Measurements from ENCODE around the gene NEUROD6.
A peak's percentile ranks its signal among the peaks of the same experiment; 100 is the strongest.

Gene NEUROD6

GRCh38 chr7:31373337-31374289 is 33.1 kb upstream of the NEUROD6 start:
- peak; percentile 75 for TF ChIP-seq CTCF (IDR thresholded peaks at IDR 0.05; ENCODE audit: low read length)
- no peak for TF ChIP-seq EZH2 (optimal IDR thresholded peaks at IDR 0.05; ENCODE audit: low read depth, low read length)
- Histone ChIP-seq H3F3A (ENCODE audit: insufficient read depth, low read length) (0 out of 2 replicates have a peak, but pooled peaks cover 4% of the 10 kb centered on the region), H3K4me1 (ENCODE audit: low read length) (peaks cover 5% of the 10 kb centered on the region), H4K20me1 (ENCODE audit: insufficient read depth, low read length) (no peaks in the 10 kb centered on the region), H3K36me3 (replicated peaks; ENCODE audit: insufficient read depth, low read length) (no peaks in the 10 kb centered on the region), H3K9ac (ENCODE audit: low read length) (no peak overlapping the region), H3K79me2 (ENCODE audit: low read length) (no peaks in the 10 kb centered on the region), H3K9me3 (replicated peaks; ENCODE audit: insufficient read depth, low read length) (no peaks in the 10 kb centered on the region), H2AFZ (ENCODE audit: low read length) (peak overlapping the region; percentile 43), H3K4me2 (ENCODE audit: low read depth, low read length) (peak overlapping the region; percentile 19; the same call in 1 of the 2 replicates), H3K4me3 (ENCODE audit: low read length) (no peak overlapping the region), H3K27ac (ENCODE audit: low read length) (peak overlapping the region; percentile 31; the same call in 1 of the 2 replicates), H3K9me2 (replicated peaks; ENCODE audit: insufficient read depth, low read length) (no peaks in the 10 kb centered on the region), H3K27me3 (replicated peaks; ENCODE audit: insufficient read depth, low read length) (no peaks in the 10 kb centered on the region)
- DNase-seq = peak; percentile 67

DNA sequence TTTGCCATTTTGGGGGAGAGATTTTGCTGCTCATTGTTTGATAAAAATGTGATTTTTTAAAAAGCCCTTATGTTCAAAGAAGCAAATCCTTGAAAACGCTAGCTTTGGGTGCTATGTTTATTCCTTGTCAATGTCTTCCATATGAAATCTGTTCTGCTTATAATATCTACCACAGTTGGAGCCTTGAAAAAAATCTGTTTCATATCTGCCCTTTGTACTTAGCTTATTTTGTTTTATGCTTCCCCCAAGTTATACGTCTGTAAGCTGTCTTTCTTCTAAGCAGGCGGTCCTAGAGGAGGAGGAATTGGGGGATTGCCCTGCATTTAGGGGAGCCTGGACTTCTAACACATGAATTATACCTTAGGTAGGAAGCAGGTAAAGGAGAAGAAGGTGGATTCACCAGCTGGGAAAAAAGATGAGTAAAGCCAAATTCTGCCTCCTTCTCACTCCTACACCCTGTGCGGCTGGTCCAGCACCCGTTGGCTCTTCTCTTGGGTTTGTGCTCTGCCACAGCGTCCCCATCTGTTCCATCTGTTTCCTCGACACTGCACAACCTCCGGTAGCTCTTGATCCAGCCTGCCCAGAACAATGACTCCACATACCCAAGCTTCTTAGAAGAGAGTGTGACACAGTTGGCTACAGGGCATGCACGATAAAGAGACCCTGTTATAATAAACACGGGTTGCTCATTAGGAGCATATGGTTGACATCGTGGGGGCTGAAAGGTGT is 31.9 kb upstream of the NEUROD6 start:
- no peak for DNase-seq
- H3K4me1 ChIP-seq (ENCODE audit: low read length) = peaks cover 5% of the 10 kb centered on the region
- no peaks in the 10 kb centered on the region for H3K9me3 ChIP-seq (replicated peaks; ENCODE audit: insufficient read depth, low read length)
- TF ChIP-seq EZH2phosphoT487 (IDR thresholded peaks at IDR 0.05; ENCODE audit: low read length) (no peak), EZH2 (optimal IDR thresholded peaks at IDR 0.05; ENCODE audit: low read depth, low read length) (no peak), CTCF (IDR thresholded peaks at IDR 0.05; ENCODE audit: low read length) (no peak)
- no peak overlapping the region for H3K4me3 ChIP-seq (ENCODE audit: low read length)
- no peaks in the 10 kb centered on the region for H3K79me2 ChIP-seq (ENCODE audit: low read length)
- H3K9me2 ChIP-seq (replicated peaks; ENCODE audit: insufficient read depth, low read length) = no peaks in the 10 kb centered on the region
- H3K9ac ChIP-seq (ENCODE audit: low read length) = no peak overlapping the region
- no peak overlapping the region for H3K4me2 ChIP-seq (ENCODE audit: low read depth, low read length)
- no peaks in the 10 kb centered on the region for H3K27me3 ChIP-seq (replicated peaks; ENCODE audit: insufficient read depth, low read length)
- no peaks in the 10 kb centered on the region for H4K20me1 ChIP-seq (ENCODE audit: insufficient read depth, low read length)
- no peaks in the 10 kb centered on the region for H3K36me3 ChIP-seq (replicated peaks; ENCODE audit: insufficient read depth, low read length)
- H2AFZ ChIP-seq (ENCODE audit: low read length) = no peak overlapping the region
- 0 out of 2 replicates have a peak, but pooled peaks cover 4% of the 10 kb centered on the region for H3F3A ChIP-seq (ENCODE audit: insufficient read depth, low read length)
- no peak overlapping the region for H3K27ac ChIP-seq (ENCODE audit: low read length)

DNA sequence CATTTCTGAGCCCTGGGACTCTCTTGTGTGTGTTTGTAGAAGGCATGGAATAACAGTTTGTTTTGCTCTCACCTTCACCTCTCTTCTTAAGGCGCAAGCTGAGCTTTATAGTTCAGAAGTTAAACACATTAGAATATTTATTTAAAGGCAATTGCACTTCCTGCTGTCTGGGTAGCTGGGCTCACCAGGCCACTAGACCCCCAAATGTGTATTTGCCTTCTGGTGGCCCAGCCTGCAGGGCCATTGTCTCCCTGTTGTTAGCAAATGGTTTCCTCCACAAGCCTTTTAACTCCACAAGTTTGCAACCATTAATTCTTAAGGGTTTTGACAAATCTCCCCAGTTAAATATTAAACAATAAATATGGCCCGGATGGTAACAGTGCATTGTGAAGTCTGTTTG is 31.1 kb upstream of the NEUROD6 start:
- Histone ChIP-seq H3K27me3 (replicated peaks; ENCODE audit: insufficient read depth, low read length) (no peaks in the 10 kb centered on the region), H3K9me3 (replicated peaks; ENCODE audit: insufficient read depth, low read length) (no peaks in the 10 kb centered on the region), H3F3A (ENCODE audit: insufficient read depth, low read length) (0 out of 2 replicates have a peak, but pooled peaks cover 4% of the 10 kb centered on the region), H3K27ac (ENCODE audit: low read length) (no peak overlapping the region), H3K36me3 (replicated peaks; ENCODE audit: insufficient read depth, low read length) (no peaks in the 10 kb centered on the region), H3K79me2 (ENCODE audit: low read length) (no peaks in the 10 kb centered on the region), H3K4me1 (ENCODE audit: low read length) (peaks cover 5% of the 10 kb centered on the region), H4K20me1 (ENCODE audit: insufficient read depth, low read length) (no peaks in the 10 kb centered on the region), H2AFZ (ENCODE audit: low read length) (no peak overlapping the region), H3K9me2 (replicated peaks; ENCODE audit: insufficient read depth, low read length) (no peaks in the 10 kb centered on the region), H3K4me2 (ENCODE audit: low read depth, low read length) (no peak overlapping the region), H3K4me3 (ENCODE audit: low read length) (no peak overlapping the region), H3K9ac (ENCODE audit: low read length) (no peak overlapping the region)
- no peak for TF ChIP-seq EZH2 (optimal IDR thresholded peaks at IDR 0.05; ENCODE audit: low read depth, low read length)
- TF ChIP-seq CTCF (IDR thresholded peaks at IDR 0.05; ENCODE audit: low read length) = no peak
- DNase-seq = no peak
